Measurements from ENCODE around the gene KRTAP1-1.

- TF ChIP-seq CTCF (IDR thresholded peaks at IDR 0.05) (no peak), EP300 (IDR thresholded peaks at IDR 0.05; ENCODE audit: low read depth) (no peak), POLR2AphosphoS5 (IDR thresholded peaks at IDR 0.05) (no peak)
Measured at GRCh38 chr17:41069031-41069430, 27.8 kb upstream of the KRTAP1-1 start.
